ENCODE data around the gene U2AF2. TPM values are rescaled to one million over a fixed set of nuclear protein-coding genes. Genes with fewer than 3 reads are reported as not detected.

Gene U2AF2
- total and polyA plus RNA-seq, 2 of the 8 experiments (the other 6 are each of a cell fraction or from before 2014, with no cell fraction given), result 162 to 252 TPM

GRCh38 chr19:55720214-55720746 is 65.4 kb downstream of the U2AF2 start (continued):
- TF ChIP-seq BCL11A (IDR thresholded peaks at IDR 0.05; ENCODE audit: low read depth in 2 of 2, low read length in 2 of 2) (no peak), SAP30 (IDR thresholded peaks at IDR 0.05; ENCODE audit: insufficient read depth, insufficient replicate concordance, low read length) (no peak), HDAC2 (IDR thresholded peaks at IDR 0.05; ENCODE audit: borderline replicate concordance in 1 of 2, low read depth in 2 of 2, low read length in 2 of 2) (no peak), JUN (IDR thresholded peaks at IDR 0.05; ENCODE audit: low read depth, low read length) (no peak), CEBPB (IDR thresholded peaks at IDR 0.05; ENCODE audit: low read depth, low read length) (no peak)

All from H1 (cell line).